Mesendoderm (in vitro differentiated cells): Measurements from ENCODE around the gene DOK1.

Experiments used
- DNase-seq: peaks from one replicate; pipeline ENCODE4 v3.0.0; 2013
- H2AK5ac ChIP-seq: 2 replicates; pipeline ENCODE4 v1.6.1; 2013; ENCODE audit warnings: low read length, inconsistent platforms
- H2BK120ac ChIP-seq: 2 replicates; pipeline ENCODE4 v1.6.1; 2013; ENCODE audit warnings: low read depth, mild to moderate bottlenecking, low read length, moderate library complexity, mixed read lengths
- H2BK15ac ChIP-seq: replicated peaks from 2 replicates; pipeline ENCODE4 v1.6.1; 2013; ENCODE audit warnings: low read depth, mild to moderate bottlenecking, moderate library complexity
- H2BK5ac ChIP-seq: 2 replicates; pipeline ENCODE4 v1.6.1; 2013; ENCODE audit warnings: low read length, inconsistent platforms
- H3K18ac ChIP-seq: 2 replicates; pipeline ENCODE4 v1.6.1; 2013; ENCODE audit warnings: mild to moderate bottlenecking, low read length, mixed read lengths
- H3K23ac ChIP-seq: one replicate; pipeline ENCODE4 v1.6.1; 2013; ENCODE audit warnings: low read length
- H3K27ac ChIP-seq: 2 replicates; pipeline ENCODE4 v1.5.1; 2013; ENCODE audit warnings: low read depth, mild to moderate bottlenecking, inconsistent platforms, low read length, moderate library complexity
- H3K27me3 ChIP-seq: 2 replicates; pipeline ENCODE4 v1.6.1; 2013; ENCODE audit warnings: low read length, control low read depth, mild to moderate bottlenecking, inconsistent platforms; ENCODE audit not compliant: insufficient read depth, poor library complexity
- H3K36me3 ChIP-seq: 2 replicates; pipeline ENCODE4 v1.6.1; 2013; ENCODE audit warnings: low read length, inconsistent platforms; ENCODE audit not compliant: control insufficient read depth, insufficient read depth
- H3K4ac ChIP-seq: one replicate; pipeline ENCODE4 v1.6.1; 2013; ENCODE audit warnings: low read depth, mild to moderate bottlenecking, low read length, moderate library complexity
- H3K4me1 ChIP-seq: 2 replicates; pipeline ENCODE4 v1.6.1; 2013; ENCODE audit warnings: low read depth, low read length, inconsistent platforms; ENCODE audit not compliant: control insufficient read depth
- H3K4me2 ChIP-seq: 2 replicates; pipeline ENCODE4 v1.6.1; 2013; ENCODE audit warnings: low read length
- H3K4me3 ChIP-seq: 2 replicates; pipeline ENCODE4 v1.5.1; 2013; ENCODE audit warnings: mild to moderate bottlenecking, low read length
- H3K56ac ChIP-seq: one replicate; pipeline ENCODE4 v1.6.1; 2013; ENCODE audit warnings: low read length
- H3K79me1 ChIP-seq: 2 replicates; pipeline ENCODE4 v1.6.1; 2013; ENCODE audit warnings: low read length, inconsistent platforms
- H3K79me2 ChIP-seq: 2 replicates; pipeline ENCODE4 v1.6.1; 2013; ENCODE audit warnings: mild to moderate bottlenecking, low read length; ENCODE audit not compliant: control insufficient read depth, insufficient read depth
- H3K9ac ChIP-seq: 2 replicates; pipeline ENCODE4 v1.6.1; 2013; ENCODE audit warnings: low read length, inconsistent platforms
- H4K5ac ChIP-seq: one replicate; pipeline ENCODE4 v1.6.1; 2013; ENCODE audit warnings: low read length
- H4K8ac ChIP-seq: one replicate; pipeline ENCODE4 v1.6.1; 2013; ENCODE audit warnings: low read depth, mild to moderate bottlenecking, control low read depth, low read length, moderate library complexity
- WGBS: extraction: QIAGEN DNeasy Blood & Tissue Kit; methylation state at CpG from one replicate; pipeline ENCODE4 v1.1.7; 2013; ENCODE audit warnings: low lambda C conversion rate, missing lambda C conversion rate; ENCODE audit not compliant: insufficient coverage; ENCODE audit errors: extremely low coverage; 5-methylcytosine and 5-hydroxymethylcytosine counted together

The DOK1 gene

DNA sequence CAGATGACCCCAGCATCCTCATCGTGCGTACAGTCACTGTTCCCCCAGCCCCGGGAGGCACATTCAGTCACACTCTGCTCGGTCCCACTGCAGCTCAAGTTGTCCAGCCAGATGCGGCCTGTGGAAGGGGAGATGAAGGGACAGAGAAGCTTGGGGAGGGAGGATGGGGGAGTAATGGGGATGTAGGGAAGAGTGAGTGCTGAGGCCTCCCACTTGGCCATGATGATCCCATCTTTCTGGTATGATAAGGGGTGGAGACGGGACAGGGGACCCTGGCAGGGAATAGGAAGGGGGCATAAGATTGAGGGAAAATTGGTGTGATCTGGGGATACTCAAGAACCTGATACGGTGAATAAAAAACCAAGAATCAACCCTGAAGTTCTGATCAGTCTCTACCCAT, 4.3 kb upstream of the DOK1 start:
- Histone ChIP-seq H2AK5ac (no peak overlapping the region), H4K8ac (no peak overlapping the region), H3K23ac (no peak overlapping the region), H2BK15ac (no peak overlapping the region), H3K79me1 (no peaks in the 10 kb centered on the region), H4K5ac (no peak overlapping the region), H3K4me3 (no peak overlapping the region), H3K27me3 (peaks cover 39% of the 10 kb centered on the region), H3K56ac (peak overlapping the region; percentile 12), H3K4ac (no peak overlapping the region), H3K79me2 (no peaks in the 10 kb centered on the region), H3K36me3 (no peaks in the 10 kb centered on the region), H3K9ac (no peak overlapping the region), H3K4me2 (no peak overlapping the region), H3K27ac (no peak overlapping the region), H3K18ac (no peak overlapping the region), H2BK120ac (no peak overlapping the region), H3K4me1 (peaks cover 4% of the 10 kb centered on the region), H2BK5ac (no peak overlapping the region)
- no peak for DNase-seq
- no CpG with 5 or more reads among the region's 7 CpGs for WGBS

DNA sequence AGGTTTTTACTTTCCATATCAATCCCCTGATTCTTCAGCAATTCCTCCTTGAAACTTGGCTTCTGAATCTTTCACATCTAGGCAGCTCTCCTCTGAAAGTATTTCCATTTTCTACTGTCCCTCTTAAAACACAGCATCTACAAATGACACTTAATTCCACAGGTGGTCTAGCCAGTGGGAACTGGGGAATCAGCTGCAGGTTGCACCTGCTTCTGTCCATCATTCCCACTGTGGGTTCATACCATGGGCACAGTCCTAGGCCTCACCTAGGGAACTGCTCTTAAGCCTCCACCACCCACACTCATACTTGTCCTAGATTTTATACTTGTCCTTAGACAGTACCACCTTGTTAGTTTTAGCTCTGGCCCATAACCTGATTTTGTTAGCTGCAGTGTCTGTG, 3.0 kb upstream of the DOK1 start:
- Histone ChIP-seq H2AK5ac (no peak overlapping the region), H3K79me1 (no peaks in the 10 kb centered on the region), H3K4me3 (no peak overlapping the region), H3K36me3 (no peaks in the 10 kb centered on the region), H3K23ac (no peak overlapping the region), H3K18ac (no peak overlapping the region), H3K4me2 (no peak overlapping the region), H3K4me1 (peaks cover 4% of the 10 kb centered on the region), H3K27me3 (peaks cover 50% of the 10 kb centered on the region), H2BK5ac (no peak overlapping the region), H2BK120ac (no peak overlapping the region), H3K56ac (no peak overlapping the region), H4K8ac (no peak overlapping the region), H3K79me2 (no peaks in the 10 kb centered on the region), H4K5ac (no peak overlapping the region), H2BK15ac (no peak overlapping the region), H3K9ac (no peak overlapping the region), H3K4ac (no peak overlapping the region), H3K27ac (no peak overlapping the region)
- no peak for DNase-seq

- no peak overlapping the region for H2BK120ac ChIP-seq
- no CpG with 5 or more reads among the region's 21 CpGs for WGBS
- peaks cover 4% of the 10 kb centered on the region for H3K4me1 ChIP-seq
- no peak overlapping the region for H2BK5ac ChIP-seq
- H3K18ac ChIP-seq = no peak overlapping the region
- no peak overlapping the region for H4K5ac ChIP-seq
- H4K8ac ChIP-seq = no peak overlapping the region
- no peaks in the 10 kb centered on the region for H3K79me2 ChIP-seq
- H3K27me3 ChIP-seq = peaks cover 51% of the 10 kb centered on the region
- no peak overlapping the region for H3K27ac ChIP-seq
- no peak overlapping the region for H3K4me3 ChIP-seq
- no peaks in the 10 kb centered on the region for H3K36me3 ChIP-seq
- DNase-seq = no peak
- no peaks in the 10 kb centered on the region for H3K79me1 ChIP-seq
- H3K56ac ChIP-seq = no peak overlapping the region
- no peak overlapping the region for H2AK5ac ChIP-seq
- H3K9ac ChIP-seq = no peak overlapping the region
- no peak overlapping the region for H3K4me2 ChIP-seq
- no peak overlapping the region for H3K23ac ChIP-seq
- H3K4ac ChIP-seq = no peak overlapping the region
- no peak overlapping the region for H2BK15ac ChIP-seq
Observed at GRCh38 chr2:74551942-74552913, 2.3 kb upstream of the DOK1 start.

DNA sequence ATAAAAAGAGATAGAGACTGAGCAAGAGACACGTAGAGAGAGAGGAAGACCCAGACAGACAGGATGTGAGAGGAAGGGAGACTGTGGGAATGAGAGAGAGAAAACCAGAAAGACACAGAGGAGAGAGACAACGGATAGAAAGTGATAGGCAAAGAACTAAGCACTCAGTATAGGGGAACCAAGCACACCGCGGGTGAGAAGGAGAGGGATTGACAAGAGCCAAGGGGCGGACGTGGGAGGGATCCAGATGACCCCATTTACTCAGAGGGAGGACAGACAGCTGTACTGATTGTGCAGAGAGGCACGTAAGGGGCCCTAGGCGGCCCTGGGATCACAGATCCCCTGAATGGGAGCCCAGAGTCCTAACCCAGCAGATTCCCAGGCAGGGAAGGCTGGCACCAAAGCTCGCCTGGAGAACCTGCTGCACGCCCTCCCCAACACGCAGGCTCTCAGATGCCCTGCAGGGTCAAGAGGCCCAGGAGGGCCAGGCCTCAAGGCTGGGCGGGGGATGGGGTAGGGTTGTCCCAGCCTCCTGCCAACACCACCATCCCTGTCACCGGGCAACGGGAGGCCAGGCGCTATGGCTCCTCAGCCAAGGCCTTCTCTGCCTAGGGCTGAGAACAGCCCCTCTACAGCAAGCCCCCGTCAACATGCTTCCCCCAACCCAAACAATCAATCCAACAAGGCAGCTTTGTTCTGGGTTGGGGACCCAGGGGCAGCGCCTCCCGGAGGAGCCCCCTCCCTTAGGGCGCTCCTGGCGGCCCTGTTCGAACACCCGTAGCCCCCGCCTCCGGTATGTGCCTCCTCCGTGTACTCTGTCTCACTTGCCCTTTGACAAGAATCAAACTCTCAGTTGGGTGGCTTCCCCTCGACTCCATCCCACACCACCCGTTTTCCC, 1.4 kb upstream of the DOK1 start:
- H3K9ac ChIP-seq = peak overlapping the region; percentile 12
- H2AK5ac ChIP-seq = no peak overlapping the region
- no peaks in the 10 kb centered on the region for H3K79me1 ChIP-seq
- WGBS = no CpG with 5 or more reads among the region's 27 CpGs
- peak overlapping the region; percentile 2 for H3K4me3 ChIP-seq
- no peak overlapping the region for H3K23ac ChIP-seq
- no peak overlapping the region for H3K27ac ChIP-seq
- H3K18ac ChIP-seq = no peak overlapping the region
- H2BK5ac ChIP-seq = no peak overlapping the region
- H3K79me2 ChIP-seq = no peaks in the 10 kb centered on the region
- peak overlapping the region; percentile 30 for H3K4me2 ChIP-seq
- peaks cover 4% of the 10 kb centered on the region for H3K4me1 ChIP-seq
- no peak overlapping the region for H4K5ac ChIP-seq
- no peak overlapping the region for H2BK120ac ChIP-seq
- no peak overlapping the region for H4K8ac ChIP-seq
- H2BK15ac ChIP-seq = no peak overlapping the region
- peak overlapping the region; percentile 42 for H3K56ac ChIP-seq
- H3K36me3 ChIP-seq = no peaks in the 10 kb centered on the region
- peaks cover 46% of the 10 kb centered on the region for H3K27me3 ChIP-seq
- DNase-seq = peak; percentile 51
- H3K4ac ChIP-seq = no peak overlapping the region

DNA sequence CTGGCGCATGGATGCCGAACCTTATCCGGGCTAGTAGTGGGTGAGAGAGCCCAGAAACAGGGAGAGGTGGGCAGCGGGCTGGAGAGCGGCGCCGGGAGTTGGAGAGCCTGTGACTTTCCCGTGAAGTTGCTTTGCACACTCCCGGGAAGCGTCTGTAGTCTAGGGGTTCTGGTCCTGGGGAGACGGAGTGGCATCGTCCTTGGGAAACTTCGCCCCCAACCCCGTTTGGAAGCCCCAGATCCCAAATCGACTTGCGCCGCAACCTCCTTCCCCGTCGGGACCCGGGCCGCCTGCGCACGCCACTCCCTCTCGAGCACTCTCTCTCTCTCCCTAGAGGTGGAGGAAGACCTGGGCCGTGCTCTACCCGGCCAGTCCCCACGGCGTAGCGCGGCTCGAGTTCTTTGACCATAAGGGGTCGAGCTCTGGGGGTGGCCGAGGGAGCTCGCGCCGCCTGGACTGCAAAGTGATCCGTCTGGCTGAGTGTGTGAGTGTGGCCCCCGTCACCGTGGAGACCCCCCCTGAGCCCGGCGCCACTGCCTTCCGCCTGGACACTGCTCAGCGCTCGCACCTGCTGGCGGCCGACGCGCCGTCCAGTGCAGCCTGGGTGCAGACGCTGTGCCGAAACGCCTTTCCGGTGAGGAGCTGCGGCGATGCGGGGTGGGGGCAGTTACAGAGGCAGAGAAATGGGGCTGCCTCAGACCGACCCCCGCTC, 456 bp downstream of the DOK1 start:
- Histone ChIP-seq H3K27me3 (peaks cover 35% of the 10 kb centered on the region), H2AK5ac (no peak overlapping the region), H3K18ac (no peak overlapping the region), H4K8ac (no peak overlapping the region), H3K9ac (peak overlapping the region; percentile 82), H2BK5ac (no peak overlapping the region), H3K79me1 (no peaks in the 10 kb centered on the region), H3K4ac (no peak overlapping the region), H2BK15ac (no peak overlapping the region), H3K36me3 (no peaks in the 10 kb centered on the region), H3K79me2 (no peaks in the 10 kb centered on the region), H4K5ac (no peak overlapping the region), H3K4me2 (peak overlapping the region; percentile 96), H3K4me3 (peak overlapping the region; percentile 87), H3K27ac (no peak overlapping the region), H3K4me1 (peaks cover 6% of the 10 kb centered on the region), H3K56ac (peak overlapping the region; percentile 91), H3K23ac (peak overlapping the region; percentile 80), H2BK120ac (no peak overlapping the region)
- peak; percentile 69 for DNase-seq
- no CpG with 5 or more reads among the region's 58 CpGs for WGBS
